A549 treated with RU486 at 1 μM for 4 hours (cell line): Measurements from ENCODE around the gene C17orf113. TPM values are rescaled to one million over a fixed set of nuclear protein-coding genes. Genes with fewer than 3 reads are reported as not detected.

Source experiments
- total RNA-seq: library from RNA; stranded (reverse); fragments of 200-300 nt; extraction: Qiagen RNA extraction; gene quantifications from 5 replicates; pipeline ENCODE4 v1.2.3, GENCODE V29; 2022; ENCODE audit warnings: low read depth

The C17orf113 gene
- total RNA-seq: 0.59 to 0.90 TPM (median 0.74 TPM) in 5 replicates

GRCh38 chr17:42050393-42051012 is at the start of gene C17orf113:
C17orf113 (minus strand) TSS chr17:42050601; CDS start chr17:42043376, 7,225 bp downstream.

DNA sequence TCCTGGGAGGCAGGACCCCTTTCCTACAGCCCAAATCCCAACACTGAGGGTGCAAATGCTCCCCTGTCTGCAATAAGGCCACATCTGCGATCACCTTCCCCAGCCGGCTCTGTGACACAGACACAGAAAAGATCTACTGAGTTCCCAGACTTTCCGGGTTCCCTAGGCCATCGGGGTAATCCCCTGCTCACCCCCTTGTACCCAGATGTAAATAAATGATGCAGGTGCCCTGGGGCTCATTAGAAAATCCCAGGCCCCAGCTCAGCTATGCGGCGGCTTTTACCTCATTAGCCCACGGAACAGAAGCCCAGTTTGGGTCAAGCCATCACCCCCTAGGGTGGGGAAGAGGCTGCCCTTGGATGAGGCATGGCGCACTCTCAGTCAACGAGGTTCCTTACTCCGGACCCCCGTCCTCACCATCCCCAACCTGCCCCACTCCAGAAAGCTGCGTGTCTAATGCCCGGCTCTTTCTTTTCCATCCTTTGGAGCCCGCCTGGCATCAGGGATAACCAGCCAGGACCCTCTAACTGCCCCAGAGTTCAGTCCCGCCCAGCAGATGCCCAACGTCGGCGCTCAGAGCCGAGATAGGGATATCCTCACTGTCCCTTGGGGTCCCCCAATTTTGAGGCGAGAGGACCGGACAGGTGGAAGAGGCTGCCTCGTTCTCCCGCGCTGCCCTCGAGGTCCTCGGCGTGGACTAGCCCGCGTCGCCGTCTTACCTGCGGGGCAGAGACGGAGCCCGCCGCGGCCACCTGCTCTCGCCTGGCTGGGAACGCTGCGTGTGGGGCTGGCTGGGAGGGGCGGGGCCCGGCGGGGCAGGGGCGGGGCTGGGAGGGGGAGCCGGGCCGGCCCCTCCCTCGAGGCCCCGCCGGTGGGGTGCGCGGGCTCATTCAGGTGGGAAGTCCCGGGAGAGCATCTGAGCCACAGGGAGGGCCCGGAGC is 47.6 kb upstream of the C17orf113 start, which contains the start of gene ZNF385C:
TSS of gene ZNF385C (minus strand) at position 783 of the 941 bp plus-strand sequence. CDS start 35,417 bp downstream, outside the sequence.

DNA sequence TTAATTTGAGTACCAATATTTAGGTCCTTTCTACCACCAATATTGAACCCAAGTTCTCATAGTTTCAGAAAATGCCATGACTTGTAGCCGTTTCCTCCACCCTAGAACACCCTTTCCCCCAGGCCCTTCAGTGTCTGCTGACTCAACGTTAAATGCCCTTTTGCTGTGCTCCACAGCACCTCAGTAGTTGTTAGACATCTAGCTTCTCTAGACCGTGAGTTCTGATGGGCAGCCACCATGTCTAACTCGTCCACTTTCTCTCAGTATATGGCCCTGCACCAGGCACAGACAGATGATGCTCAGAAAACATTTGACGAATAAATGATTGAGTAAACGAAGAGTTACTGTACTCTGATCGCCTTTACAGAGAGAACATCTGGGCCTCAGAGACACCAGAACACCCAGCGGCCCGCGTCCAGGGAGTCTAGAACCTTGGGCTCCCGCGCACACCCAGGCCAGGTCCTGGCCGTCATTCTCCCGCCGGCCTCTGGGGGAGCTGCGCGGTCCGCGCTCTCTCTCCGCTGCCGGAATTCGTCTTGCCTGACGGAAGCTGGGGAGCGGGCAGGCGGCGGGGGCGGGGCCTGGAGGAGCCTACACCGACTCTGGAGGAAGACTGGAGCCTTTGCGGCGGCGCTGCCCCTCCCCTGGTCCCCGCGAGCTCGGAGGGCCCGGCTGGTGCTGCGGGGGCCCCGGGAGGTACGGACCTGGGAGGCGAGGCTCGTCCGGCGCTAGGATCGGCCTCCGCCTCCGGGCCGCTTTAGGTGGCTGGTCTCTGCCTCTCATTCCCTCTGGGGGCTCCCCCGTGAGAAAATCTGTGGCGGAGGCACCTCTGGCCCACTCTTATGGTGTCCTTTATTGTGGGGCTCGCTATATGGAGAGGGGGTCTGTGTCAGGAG is 30.6 kb downstream of the C17orf113 start, which contains the start of gene NKIRAS2:
TSS of gene NKIRAS2 (plus strand) at position 582 of the 896 bp plus-strand sequence. CDS start 1,488 bp downstream, outside the sequence.

DNA sequence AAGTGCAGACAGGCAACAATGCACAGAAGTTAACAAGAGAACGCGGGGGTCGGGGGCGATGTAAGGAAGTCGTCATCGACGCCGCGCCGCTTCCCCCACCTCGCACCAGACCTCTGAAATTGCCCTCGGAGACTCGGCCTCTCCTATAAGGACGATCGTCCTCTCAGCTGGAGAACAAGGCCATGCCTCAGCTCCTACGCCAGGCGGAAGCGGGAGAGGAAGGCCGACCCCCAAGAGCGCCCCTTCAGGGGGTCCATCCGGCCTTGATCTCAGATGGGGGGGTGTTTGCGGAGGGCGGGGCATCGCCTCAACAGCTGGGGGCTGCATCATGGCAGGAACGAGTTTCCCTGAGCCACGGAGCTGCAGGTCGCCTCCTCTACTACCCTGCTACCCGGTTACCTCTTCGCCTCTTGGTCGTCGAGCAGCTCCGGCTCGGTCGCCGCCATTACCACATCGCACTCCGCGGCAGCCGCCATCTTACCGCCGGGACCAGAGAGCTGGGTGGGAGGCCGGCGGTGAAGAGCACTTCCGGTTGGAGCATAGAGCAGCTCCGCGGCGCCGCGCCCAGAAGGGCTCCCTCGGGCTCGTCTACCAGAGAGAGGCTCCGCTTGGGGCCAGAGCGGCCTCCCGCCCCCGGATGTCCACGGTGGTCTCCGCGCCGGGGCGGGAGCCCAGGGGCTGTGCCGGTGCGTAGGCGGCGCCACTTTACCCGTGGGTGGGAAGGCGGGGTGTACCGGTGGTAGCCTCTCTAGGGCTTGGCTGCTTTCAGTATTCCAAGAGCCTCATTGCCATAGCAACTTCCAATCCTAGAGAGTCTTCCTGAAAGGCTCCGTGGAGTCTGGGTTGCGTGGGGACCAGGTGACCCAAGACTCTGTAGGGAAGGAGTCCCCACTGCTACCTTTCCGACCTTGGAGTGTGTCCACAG is 33.2 kb downstream of the C17orf113 start, which contains the start of gene DNAJC7:
TSS of gene DNAJC7 (minus strand) at position 499 of the 925 bp plus-strand sequence. CDS start at position 476, 23 bp downstream.

Other genes with a start within 250 kb of the C17orf113 start
- gene P3H4, start 238.7 kb downstream of the C17orf113 start, total RNA-seq: 30.4 to 39.9 TPM (median 34.4 TPM) in 5 replicates
- gene FKBP10, start 237.6 kb downstream of the C17orf113 start, total RNA-seq: 85.9 to 115 TPM (median 109 TPM) in 5 replicates
- gene NT5C3B, start 214.4 kb downstream of the C17orf113 start, total RNA-seq: 103 to 118 TPM (median 114 TPM) in 5 replicates
- 0.08 to 0.09 TPM (median 0.08 TPM) in 3 of 5 replicates, not detected in the others for gene KLHL10, start 212.8 kb downstream of the C17orf113 start, total RNA-seq
- 2.0 to 4.4 TPM (median 2.7 TPM) in 5 replicates for gene KLHL11, start 185.2 kb downstream of the C17orf113 start, total RNA-seq
- 244 to 299 TPM (median 293 TPM) in 5 replicates for gene ACLY, start 131.7 kb downstream of the C17orf113 start, total RNA-seq
- 1.2 to 1.7 TPM (median 1.6 TPM) in 5 replicates for gene ODAD4, start 120.0 kb downstream of the C17orf113 start, total RNA-seq
- 54.4 to 72.8 TPM (median 69.7 TPM) in 5 replicates for gene CNP, start 83.8 kb downstream of the C17orf113 start, total RNA-seq
- gene DNAJC7, start 33.2 kb downstream of the C17orf113 start, total RNA-seq: 119 to 139 TPM (median 130 TPM) in 5 replicates
- gene NKIRAS2, start 30.5 kb downstream of the C17orf113 start, total RNA-seq: 43.8 to 50.6 TPM (median 46.6 TPM) in 5 replicates
- gene ZNF385C, start 47.9 kb upstream of the C17orf113 start, total RNA-seq: 0.19 to 0.51 TPM (median 0.27 TPM) in 5 replicates
- 0.31 to 0.62 TPM (median 0.50 TPM) in 5 replicates for gene DHX58, start 62.1 kb upstream of the C17orf113 start, total RNA-seq
- gene KAT2A, start 70.8 kb upstream of the C17orf113 start, total RNA-seq: 34.9 to 53.3 TPM (median 48.7 TPM) in 5 replicates
- gene HSPB9, start 72.2 kb upstream of the C17orf113 start, total RNA-seq: not detected in 5 replicates
- gene RAB5C, start 104.4 kb upstream of the C17orf113 start, total RNA-seq: 222 to 281 TPM (median 259 TPM) in 5 replicates
- gene KCNH4, start 130.5 kb upstream of the C17orf113 start, total RNA-seq: 0.24 to 0.65 TPM (median 0.42 TPM) in 5 replicates
- 0.34 TPM in 1 of 5 replicates, not detected in the others for gene HCRT, start 134.9 kb upstream of the C17orf113 start, total RNA-seq
- 15.2 to 22.6 TPM (median 19.1 TPM) in 5 replicates for gene GHDC, start 143.9 kb upstream of the C17orf113 start, total RNA-seq
- 21.0 to 28.8 TPM (median 26.4 TPM) in 5 replicates for gene STAT5B, start 225.8 kb upstream of the C17orf113 start, total RNA-seq
- gene STAT5A, start 237.9 kb upstream of the C17orf113 start, total RNA-seq: 4.7 to 7.6 TPM (median 5.6 TPM) in 5 replicates